Endothelial cell of umbilical vein (primary cell): ENCODE results near the gene TANGO6. TPM values are rescaled to one million over a fixed set of nuclear protein-coding genes. Genes with fewer than 3 reads are reported as not detected.

Experiments
- BruUV-seq: library from RNA; stranded (reverse); fragments of 400-500 nt; replicated peaks from 2 replicates; lab custom pipeline; 2021; lab: Mats Ljungman, UMichigan
- CTCF ChIA-PET: fragments of 300-600, 350-600 bp; sonication (Branson Sonifier 250); formaldehyde crosslinking; loops from one replicate; lab custom pipeline; 2021; ENCODE audit warnings: antibody characterized with exemption, inconsistent platforms; lab: Charles Lee
- POLR2A ChIA-PET: fragments of 300-600, 350-600 bp; sonication (Branson Sonifier 250); formaldehyde crosslinking; loops from one replicate; lab custom pipeline; 2021; ENCODE audit warnings: antibody characterized with exemption, inconsistent platforms; lab: Charles Lee
- DNase-seq: peaks from one replicate; pipeline ENCODE4 v3.0.0-alpha.2; 2011; ENCODE audit warnings: low read depth, low spot score
- FAIRE-seq: peaks from 2 replicates; lab custom pipeline; 2011; peaks lifted over from hg19 to GRCh38; lab: Jason Lieb, UNC
- H2AFZ ChIP-seq: 2 replicates; pipeline ENCODE4 v1.6.0; 2012; ENCODE audit warnings: low read depth, low read length, control low read depth, inconsistent platforms
- H3K27ac ChIP-seq: 2 replicates; pipeline ENCODE4 v1.5.1; 2011; ENCODE audit warnings: low read depth, mild to moderate bottlenecking, control low read depth, low read length, moderate library complexity; ENCODE audit not compliant: insufficient read depth
- H3K27me3 ChIP-seq, 2 experiments: 2 replicates each; pipeline versions ENCODE4 v1.6.0 to v1.6.1; 2011; ENCODE audit warnings: low read length in 2 of 2, mixed read lengths in 1 of 2; ENCODE audit not compliant: control insufficient read depth in 2 of 2, insufficient read depth in 2 of 2
- H3K36me3 ChIP-seq, 2 experiments: 2 replicates in 1 of 2; 3 replicates in 1 of 2; pipeline ENCODE4 v1.5.1; 2011; ENCODE audit warnings: low read length in 2 of 2, mild to moderate bottlenecking in 1 of 2, moderate library complexity in 1 of 2; ENCODE audit not compliant: control insufficient read depth in 2 of 2, insufficient read depth in 2 of 2; ENCODE audit errors: extremely low read depth in 1 of 2
- H3K4me1 ChIP-seq: 3 replicates; pipeline ENCODE4 v1.5.1; 2011; ENCODE audit warnings: mild to moderate bottlenecking, low read length; ENCODE audit not compliant: control insufficient read depth, insufficient read depth; ENCODE audit errors: extremely low read depth
- H3K4me2 ChIP-seq: 2 replicates; pipeline ENCODE4 v1.6.1; 2011; ENCODE audit warnings: low read length, control low read depth, mixed read lengths; ENCODE audit not compliant: insufficient read depth
- H3K4me3 ChIP-seq, 3 experiments: fragments of 200-600 bp in 1 of 3; sonication (generic), shearing (Covaris generic) in 1 of 3; replicated peaks in 1 of 3; 2 replicates each; pipeline ENCODE4 v1.5.1; 2011 to 2016; ENCODE audit warnings: control low read depth in 3 of 3, low read length in 3 of 3, mild to moderate bottlenecking in 2 of 3, inconsistent platforms in 1 of 3, low read depth in 1 of 3, moderate library complexity in 1 of 3; ENCODE audit not compliant: insufficient read depth in 1 of 3
- H3K79me2 ChIP-seq: 2 replicates; pipeline ENCODE4 v1.6.0; 2012; ENCODE audit warnings: low read length, inconsistent platforms; ENCODE audit not compliant: control insufficient read depth, insufficient read depth
- H3K9ac ChIP-seq: replicated peaks from 2 replicates; pipeline ENCODE3; 2011; ENCODE audit warnings: low read length, control low read depth; ENCODE audit not compliant: insufficient read depth; ENCODE audit errors: extremely low read depth
- H3K9me1 ChIP-seq: replicated peaks from 3 replicates; pipeline ENCODE4 v1.6.0; 2011; ENCODE audit warnings: mild to moderate bottlenecking, low read length; ENCODE audit not compliant: control insufficient read depth, insufficient read depth; ENCODE audit errors: extremely low read depth
- H3K9me3 ChIP-seq: replicated peaks from 2 replicates; pipeline ENCODE4 v1.5.1; 2012; ENCODE audit warnings: low read length, inconsistent platforms; ENCODE audit not compliant: control insufficient read depth, insufficient read depth
- H4K20me1 ChIP-seq: replicated peaks from 2 replicates; pipeline ENCODE3; 2011; ENCODE audit warnings: mild to moderate bottlenecking, low read length; ENCODE audit not compliant: control insufficient read depth, insufficient read depth; ENCODE audit errors: extremely low read depth
- CTCF ChIP-seq, 2 donors: IDR thresholded peaks; 1 replicate in 1 of 2; 2 replicates in 1 of 2; pipeline ENCODE4 v1.5.1; 2011; ENCODE audit warnings: low read length in 2 of 2, mild to moderate bottlenecking in 2 of 2, moderate library complexity in 2 of 2, control low read depth in 1 of 2, inconsistent platforms in 1 of 2, low read depth in 1 of 2; ENCODE audit not compliant: insufficient read depth in 1 of 2; ENCODE audit errors: extremely low read depth in 1 of 2
- FOS ChIP-seq: IDR thresholded peaks from 2 replicates; pipeline ENCODE4 v1.6.1; 2011; ENCODE audit warnings: mild to moderate bottlenecking, low read length, moderate library complexity, borderline replicate concordance; ENCODE audit not compliant: insufficient read depth
- GATA2 ChIP-seq: IDR thresholded peaks from 2 replicates; pipeline ENCODE4 v1.7.0; 2011; ENCODE audit warnings: low read depth, mild to moderate bottlenecking, moderate library complexity, mixed read lengths, low read length; ENCODE audit not compliant: insufficient read length, insufficient read depth
- JUN ChIP-seq: IDR thresholded peaks from 2 replicates; pipeline ENCODE4 v1.6.1; 2011; ENCODE audit warnings: borderline replicate concordance, low read depth; ENCODE audit not compliant: insufficient read length, insufficient read depth
- MAX ChIP-seq: IDR thresholded peaks from 2 replicates; pipeline ENCODE4 v1.6.1; 2011; ENCODE audit not compliant: insufficient read depth, insufficient read length
- MYC ChIP-seq: IDR thresholded peaks from one replicate; pipeline ENCODE4 v1.6.1; 2011; ENCODE audit warnings: mild to moderate bottlenecking, low read depth, low read length
- POLR2A ChIP-seq: IDR thresholded peaks from 2 replicates; pipeline ENCODE4 v1.6.1; 2012; ENCODE audit warnings: low read depth, mild to moderate bottlenecking, control low read depth, low read length
- POLR2AphosphoS5 ChIP-seq: IDR thresholded peaks from 2 replicates; pipeline ENCODE4 v1.6.1; 2012; ENCODE audit warnings: low read depth, mild to moderate bottlenecking, control low read depth, low read length, moderate library complexity; ENCODE audit not compliant: insufficient read depth
- dilution Hi-C: fragments of 300-500 bp; cut with MboI; formaldehyde crosslinking; loops from one replicate; pipeline ENCODE4 v1.15.0; 2019; ENCODE audit warnings: low sequenced_read_pairs; ENCODE audit not compliant: extremely low pct_ligation_motif_present
- intact Hi-C: fragments of 100-400 bp; cut with micrococcal nuclease; formaldehyde crosslinking; loops from one replicate; pipeline ENCODE4 v1.10.0; 2022
- polyA plus RNA-seq, 4 experiments: library from polyadenylated mRNA; depleted of rRNA in 3 of 4; stranded (reverse) in 3 of 4; unstranded in 1 of 4; fragments of >200 nt; gene quantifications; 2 replicates each; pipeline versions ENCODE4 v1.2.1 to v1.2.3, GENCODE V29; 2011 to 2012; ENCODE audit warnings: missing spikeins in 1 of 4
- total RNA-seq: library from RNA; stranded (reverse); gene quantifications from 2 replicates; pipeline ENCODE4 v1.2.3, GENCODE V29; 2021

The TANGO6 gene
- total and polyA plus RNA-seq, 2 donors (not counting 3 experiments of a cell fraction or from before 2014, with no cell fraction given): 6.7 to 21.2 TPM

- H3K4me3 ChIP-seq: no peak overlapping the region
- H3K79me2 ChIP-seq: no peaks in the 10 kb centered on the region
- ChIA-PET POLR2A (no interaction called here), CTCF (no interaction called here)
- H2AFZ ChIP-seq: no peak overlapping the region
- no peak for DNase-seq
- no peaks in the 10 kb centered on the region for H3K9me1 ChIP-seq
- dilution Hi-C loops: no loop called here
- BruUV-seq: no TSS peak
- no peak overlapping the region for H3K9ac ChIP-seq
- H3K4me1 ChIP-seq: no peaks in the 10 kb centered on the region
- intact Hi-C loops: loop anchor here (10.0 kb wide), 1 partner anchor 1957 kb away; no protein-coding TSS in a partner anchor
- H3K36me3 ChIP-seq: no peaks in the 10 kb centered on the region
- H4K20me1 ChIP-seq: no peaks in the 10 kb centered on the region
- no peak overlapping the region for H3K4me2 ChIP-seq
- H3K27ac ChIP-seq: no peak overlapping the region
- H3K9me3 ChIP-seq: no peaks in the 10 kb centered on the region
- no peaks in the 10 kb centered on the region for H3K27me3 ChIP-seq
- FAIRE-seq: no peak
- TF ChIP-seq GATA2 (no peak), CTCF (IDR thresholded peaks at IDR 0.05; ENCODE audit: extremely low read depth in 1 of 2, insufficient read depth in 1 of 2, low read depth in 1 of 2, low read length in 2 of 2) (no peak), MAX (no peak), JUN (no peak)
These were observed 8.3 kb downstream of the TANGO6 start for GRCh38 chr16:68851601-68852000.

- H3K79me2 ChIP-seq: no peaks in the 10 kb centered on the region
- FAIRE-seq: no peak
- CTCF ChIA-PET: interaction anchor here (1.0 to 2.0 kb wide), 3 partner anchors 9 to 266 kb away, joined by 3 to 6 read pairs (median 3); no protein-coding TSS in a partner anchor
These were observed 14.1 kb downstream of the TANGO6 start for GRCh38 chr16:68857479-68857878.

More at GRCh38 chr16:68857479-68857878, 14.1 kb downstream of the TANGO6 start:
- H3K36me3 ChIP-seq: no peaks in the 10 kb centered on the region
- no peak for DNase-seq
- H3K9me3 ChIP-seq: no peaks in the 10 kb centered on the region
- no peak overlapping the region for H3K4me2 ChIP-seq
- TF ChIP-seq POLR2AphosphoS5 (no peak), FOS (no peak), JUN (no peak), GATA2 (no peak), POLR2A (no peak), MYC (no peak)
- H3K9me1 ChIP-seq: no peaks in the 10 kb centered on the region
- H3K27ac ChIP-seq: no peak overlapping the region
- no TSS peak for BruUV-seq
- H4K20me1 ChIP-seq: no peaks in the 10 kb centered on the region
- POLR2A ChIA-PET: no interaction called here
- intact Hi-C loops: loop anchor here (10.0 kb wide), 1 partner anchor 1963 kb away; no protein-coding TSS in a partner anchor
- H3K9ac ChIP-seq: no peak overlapping the region
- H3K27me3 ChIP-seq: no peaks in the 10 kb centered on the region
- dilution Hi-C loops: no loop called here
- no peaks in the 10 kb centered on the region for H3K4me1 ChIP-seq
- no peak overlapping the region for H2AFZ ChIP-seq
- no peak overlapping the region for H3K4me3 ChIP-seq
